Measurements from ENCODE around the gene RAPGEF5. TPM values are rescaled to one million over a fixed set of nuclear protein-coding genes. Genes with fewer than 3 reads are reported as not detected.
A peak's percentile ranks its signal among the peaks of the same experiment; 100 is the strongest.

RAPGEF5 gene
- total and polyA plus RNA-seq, 4 donors: 7.1 to 54.8 (median 13.0) TPM

DNA sequence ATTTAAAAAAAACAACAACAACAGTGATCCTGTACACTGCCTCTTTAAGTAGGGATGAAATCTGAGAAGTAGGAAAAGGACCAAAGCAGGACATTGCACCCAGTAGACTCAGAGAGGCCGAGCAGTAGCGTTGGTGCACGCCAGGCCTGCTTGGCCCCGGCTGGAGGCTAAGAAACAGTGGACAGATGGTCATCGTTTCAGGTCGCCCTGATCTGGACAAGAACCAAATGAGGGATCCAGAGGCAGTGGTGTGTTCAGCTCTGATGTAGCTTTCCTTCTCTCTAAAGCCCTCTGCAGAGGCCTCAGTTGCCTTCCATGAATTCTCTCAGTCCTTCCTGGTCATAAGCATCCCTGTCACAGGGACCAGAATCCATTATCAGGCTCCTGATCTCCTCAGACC, 269.1 kb downstream of the RAPGEF5 start:
- Histone ChIP-seq H3K27me3 (ENCODE audit: control insufficient read depth in 4 of 4, insufficient read depth in 4 of 4, low read length in 3 of 4) (peaks cover 0 to 2% (median 0%) of the 10 kb centered on the region in 4 donors), H3K27ac (ENCODE audit: low read depth in 1 of 2, low read length in 2 of 2) (no peak overlapping the region), H3K9ac (ENCODE audit: low read depth in 1 of 2, low read length in 2 of 2) (no peak overlapping the region), H3K4me1 (ENCODE audit: control insufficient read depth in 4 of 4, insufficient read depth in 4 of 4, low read length in 3 of 4) (peaks cover 0 to 8% (median 4%) of the 10 kb centered on the region in 4 donors), H3K4me3 (ENCODE audit: low read depth in 1 of 3, low read length in 3 of 3) (no peak overlapping the region), H3K36me3 (ENCODE audit: control insufficient read depth in 4 of 4, insufficient read depth in 3 of 4, low read depth in 1 of 4, low read length in 3 of 4) (no peaks in the 10 kb centered on the region), H3K9me3 (ENCODE audit: control insufficient read depth in 4 of 4, low read length in 3 of 4) (no peaks in the 10 kb centered on the region)
- TF ChIP-seq, protein P1, sequence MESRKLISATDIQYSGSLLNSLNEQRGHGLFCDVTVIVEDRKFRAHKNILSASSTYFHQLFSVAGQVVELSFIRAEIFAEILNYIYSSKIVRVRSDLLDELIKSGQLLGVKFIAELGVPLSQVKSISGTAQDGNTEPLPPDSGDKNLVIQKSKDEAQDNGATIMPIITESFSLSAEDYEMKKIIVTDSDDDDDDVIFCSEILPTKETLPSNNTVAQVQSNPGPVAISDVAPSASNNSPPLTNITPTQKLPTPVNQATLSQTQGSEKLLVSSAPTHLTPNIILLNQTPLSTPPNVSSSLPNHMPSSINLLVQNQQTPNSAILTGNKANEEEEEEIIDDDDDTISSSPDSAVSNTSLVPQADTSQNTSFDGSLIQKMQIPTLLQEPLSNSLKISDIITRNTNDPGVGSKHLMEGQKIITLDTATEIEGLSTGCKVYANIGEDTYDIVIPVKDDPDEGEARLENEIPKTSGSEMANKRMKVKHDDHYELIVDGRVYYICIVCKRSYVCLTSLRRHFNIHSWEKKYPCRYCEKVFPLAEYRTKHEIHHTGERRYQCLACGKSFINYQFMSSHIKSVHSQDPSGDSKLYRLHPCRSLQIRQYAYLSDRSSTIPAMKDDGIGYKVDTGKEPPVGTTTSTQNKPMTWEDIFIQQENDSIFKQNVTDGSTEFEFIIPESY (IDR thresholded peaks at IDR 0.05): no peak
- TF ChIP-seq, protein P2, sequence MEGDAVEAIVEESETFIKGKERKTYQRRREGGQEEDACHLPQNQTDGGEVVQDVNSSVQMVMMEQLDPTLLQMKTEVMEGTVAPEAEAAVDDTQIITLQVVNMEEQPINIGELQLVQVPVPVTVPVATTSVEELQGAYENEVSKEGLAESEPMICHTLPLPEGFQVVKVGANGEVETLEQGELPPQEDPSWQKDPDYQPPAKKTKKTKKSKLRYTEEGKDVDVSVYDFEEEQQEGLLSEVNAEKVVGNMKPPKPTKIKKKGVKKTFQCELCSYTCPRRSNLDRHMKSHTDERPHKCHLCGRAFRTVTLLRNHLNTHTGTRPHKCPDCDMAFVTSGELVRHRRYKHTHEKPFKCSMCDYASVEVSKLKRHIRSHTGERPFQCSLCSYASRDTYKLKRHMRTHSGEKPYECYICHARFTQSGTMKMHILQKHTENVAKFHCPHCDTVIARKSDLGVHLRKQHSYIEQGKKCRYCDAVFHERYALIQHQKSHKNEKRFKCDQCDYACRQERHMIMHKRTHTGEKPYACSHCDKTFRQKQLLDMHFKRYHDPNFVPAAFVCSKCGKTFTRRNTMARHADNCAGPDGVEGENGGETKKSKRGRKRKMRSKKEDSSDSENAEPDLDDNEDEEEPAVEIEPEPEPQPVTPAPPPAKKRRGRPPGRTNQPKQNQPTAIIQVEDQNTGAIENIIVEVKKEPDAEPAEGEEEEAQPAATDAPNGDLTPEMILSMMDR (IDR thresholded peaks at IDR 0.05; ENCODE audit: low read depth, low read length, missing input control): no peak
- TF ChIP-seq, protein P3, sequence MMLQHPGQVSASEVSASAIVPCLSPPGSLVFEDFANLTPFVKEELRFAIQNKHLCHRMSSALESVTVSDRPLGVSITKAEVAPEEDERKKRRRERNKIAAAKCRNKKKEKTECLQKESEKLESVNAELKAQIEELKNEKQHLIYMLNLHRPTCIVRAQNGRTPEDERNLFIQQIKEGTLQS (IDR thresholded peaks at IDR 0.05): no peak
- TF ChIP-seq YY1 (IDR thresholded peaks at IDR 0.05) (no peak), HNF4G (IDR thresholded peaks at IDR 0.05) (no peak), TAF1 (conservative IDR thresholded peaks at IDR 0.05) (no peak)
- no peak for DNase-seq (ENCODE audit: low spot score)
- 77% methylated on average over 6 of the region's 6 CpGs for WGBS

DNA sequence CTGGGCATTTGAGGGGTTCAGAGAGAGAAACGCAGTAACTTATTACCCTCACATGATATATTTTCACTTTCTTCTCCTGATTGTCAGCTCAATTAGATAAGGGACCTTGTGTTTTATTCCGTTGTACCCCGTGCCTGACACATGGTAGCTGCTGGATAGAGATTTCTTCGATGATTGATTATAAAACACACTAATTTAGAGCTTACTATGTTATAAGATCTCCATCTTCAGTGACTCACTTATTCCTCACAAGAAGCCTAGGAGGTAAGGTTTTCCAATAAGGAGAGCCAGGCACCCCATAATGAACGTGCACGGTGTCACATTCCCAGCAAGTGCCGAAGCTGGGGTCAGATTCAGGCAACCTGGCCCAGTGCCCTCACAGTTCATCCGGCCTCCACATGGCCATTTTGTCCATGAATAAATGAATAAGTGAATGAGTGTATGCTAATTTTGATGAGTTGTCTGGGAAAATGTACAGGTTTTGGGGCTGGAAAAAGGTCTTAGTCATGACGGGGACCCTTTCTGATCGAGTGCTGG, 273.2 kb downstream of the RAPGEF5 start:
- TF ChIP-seq RXRA (IDR thresholded peaks at IDR 0.05) (peak in 1 of 2 donors; percentile 31), TAF1 (conservative IDR thresholded peaks at IDR 0.05) (no peak), FOXA1 (IDR thresholded peaks at IDR 0.05) (no peak), NR2F2 (IDR thresholded peaks at IDR 0.05) (no peak)
- TF ChIP-seq, protein P4, sequence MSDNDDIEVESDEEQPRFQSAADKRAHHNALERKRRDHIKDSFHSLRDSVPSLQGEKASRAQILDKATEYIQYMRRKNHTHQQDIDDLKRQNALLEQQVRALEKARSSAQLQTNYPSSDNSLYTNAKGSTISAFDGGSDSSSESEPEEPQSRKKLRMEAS (IDR thresholded peaks at IDR 0.05): peak; percentile 77
- 27% methylated on average over 10 of the region's 10 CpGs for WGBS

DNA sequence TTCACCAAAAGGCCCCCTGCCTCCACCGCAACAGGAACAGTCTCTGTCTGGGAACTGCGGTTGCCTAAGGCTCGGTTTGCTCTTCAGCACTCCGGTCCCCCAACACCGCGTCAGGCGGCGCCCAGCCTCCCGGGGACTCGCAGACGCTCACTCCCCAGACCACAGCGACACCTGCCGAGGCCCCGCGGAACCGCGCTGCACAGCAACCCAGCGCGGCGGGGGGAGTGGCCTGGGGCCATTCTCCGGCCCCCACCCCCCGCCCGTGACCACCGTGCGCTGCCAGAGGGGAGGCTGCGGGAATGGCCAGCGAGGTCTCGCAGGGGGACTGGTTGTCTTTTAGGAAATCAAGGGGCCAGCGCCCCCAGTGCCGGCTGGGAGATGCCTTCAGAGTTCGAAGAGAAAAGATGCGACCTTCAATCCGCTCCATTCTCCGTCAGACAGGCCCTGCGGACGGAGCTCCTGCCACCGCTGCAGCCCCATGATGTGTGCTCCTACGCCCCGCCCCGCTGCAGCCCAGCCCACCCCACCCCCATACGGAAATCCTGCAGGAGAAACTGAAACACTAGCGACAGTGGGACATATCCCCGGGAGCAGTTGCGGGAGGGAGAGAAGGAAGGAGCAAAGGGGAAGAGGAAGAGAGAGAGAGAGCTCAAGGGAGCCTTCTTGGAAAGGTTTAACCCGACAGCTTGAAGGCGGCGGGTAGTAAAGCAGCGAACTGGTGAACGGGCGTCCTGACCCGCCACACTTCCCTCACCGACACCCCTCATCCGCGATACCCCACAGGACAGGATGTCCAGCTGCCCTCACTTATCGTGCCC, 273.9 kb downstream of the RAPGEF5 start:
- Histone ChIP-seq H3K36me3 (ENCODE audit: control insufficient read depth in 4 of 4, insufficient read depth in 3 of 4, low read depth in 1 of 4, low read length in 3 of 4) (no peaks in the 10 kb centered on the region), H3K4me3 (ENCODE audit: low read depth in 1 of 3, low read length in 3 of 3) (peak overlapping the region; percentile 55 to 93 (median 92)), H3K27ac (ENCODE audit: low read depth in 1 of 2, low read length in 2 of 2) (peak overlapping the region; percentile 75 to 84), H3K27me3 (ENCODE audit: control insufficient read depth in 4 of 4, insufficient read depth in 4 of 4, low read length in 3 of 4) (peaks cover 0 to under 1% (median 0%) of the 10 kb centered on the region in 4 donors), H3K9ac (ENCODE audit: low read depth in 1 of 2, low read length in 2 of 2) (peak overlapping the region; percentile 73 to 78), H3K4me1 (ENCODE audit: control insufficient read depth in 4 of 4, insufficient read depth in 4 of 4, low read length in 3 of 4) (peaks cover 2 to 14% (median 8%) of the 10 kb centered on the region in 4 donors), H3K9me3 (ENCODE audit: control insufficient read depth in 4 of 4, low read length in 3 of 4) (no peaks in the 10 kb centered on the region)
- peak; percentile 90 for DNase-seq (ENCODE audit: low spot score)
- WGBS: under 1% methylated on average over 55 of the region's 55 CpGs
- no peak for TF ChIP-seq JUND (IDR thresholded peaks at IDR 0.05)
- TF ChIP-seq NR2F2 (IDR thresholded peaks at IDR 0.05): no peak
- peak; percentile 53 for TF ChIP-seq YY1 (IDR thresholded peaks at IDR 0.05)
- no peak for TF ChIP-seq EGR1 (IDR thresholded peaks at IDR 0.05; ENCODE audit: low read depth in 2 of 2)
- no peak for TF ChIP-seq RXRA (IDR thresholded peaks at IDR 0.05)
- peak; percentile 40 for TF ChIP-seq SP1 (IDR thresholded peaks at IDR 0.05)
- TF ChIP-seq, protein P3 (IDR thresholded peaks at IDR 0.05): no peak
- TF ChIP-seq, protein P5, sequence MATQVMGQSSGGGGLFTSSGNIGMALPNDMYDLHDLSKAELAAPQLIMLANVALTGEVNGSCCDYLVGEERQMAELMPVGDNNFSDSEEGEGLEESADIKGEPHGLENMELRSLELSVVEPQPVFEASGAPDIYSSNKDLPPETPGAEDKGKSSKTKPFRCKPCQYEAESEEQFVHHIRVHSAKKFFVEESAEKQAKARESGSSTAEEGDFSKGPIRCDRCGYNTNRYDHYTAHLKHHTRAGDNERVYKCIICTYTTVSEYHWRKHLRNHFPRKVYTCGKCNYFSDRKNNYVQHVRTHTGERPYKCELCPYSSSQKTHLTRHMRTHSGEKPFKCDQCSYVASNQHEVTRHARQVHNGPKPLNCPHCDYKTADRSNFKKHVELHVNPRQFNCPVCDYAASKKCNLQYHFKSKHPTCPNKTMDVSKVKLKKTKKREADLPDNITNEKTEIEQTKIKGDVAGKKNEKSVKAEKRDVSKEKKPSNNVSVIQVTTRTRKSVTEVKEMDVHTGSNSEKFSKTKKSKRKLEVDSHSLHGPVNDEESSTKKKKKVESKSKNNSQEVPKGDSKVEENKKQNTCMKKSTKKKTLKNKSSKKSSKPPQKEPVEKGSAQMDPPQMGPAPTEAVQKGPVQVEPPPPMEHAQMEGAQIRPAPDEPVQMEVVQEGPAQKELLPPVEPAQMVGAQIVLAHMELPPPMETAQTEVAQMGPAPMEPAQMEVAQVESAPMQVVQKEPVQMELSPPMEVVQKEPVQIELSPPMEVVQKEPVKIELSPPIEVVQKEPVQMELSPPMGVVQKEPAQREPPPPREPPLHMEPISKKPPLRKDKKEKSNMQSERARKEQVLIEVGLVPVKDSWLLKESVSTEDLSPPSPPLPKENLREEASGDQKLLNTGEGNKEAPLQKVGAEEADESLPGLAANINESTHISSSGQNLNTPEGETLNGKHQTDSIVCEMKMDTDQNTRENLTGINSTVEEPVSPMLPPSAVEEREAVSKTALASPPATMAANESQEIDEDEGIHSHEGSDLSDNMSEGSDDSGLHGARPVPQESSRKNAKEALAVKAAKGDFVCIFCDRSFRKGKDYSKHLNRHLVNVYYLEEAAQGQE (IDR thresholded peaks at IDR 0.05): peak; percentile 54
- peak; percentile 74 for TF ChIP-seq TAF1 (conservative IDR thresholded peaks at IDR 0.05)
- peak; percentile 83 to 86 for TF ChIP-seq RAD21 (IDR thresholded peaks at IDR 0.05)
- TF ChIP-seq FOXA2 (IDR thresholded peaks at IDR 0.05): no peak
- no peak for TF ChIP-seq GABPA (IDR thresholded peaks at IDR 0.05 in 1 of 2, conservative IDR thresholded peaks at IDR 0.05 in 1 of 2)
- TF ChIP-seq HNF4G (IDR thresholded peaks at IDR 0.05): no peak

More for the DNA sequence above, 273.2 kb downstream of the RAPGEF5 start:
- H3K36me3 ChIP-seq (ENCODE audit: control insufficient read depth in 4 of 4, insufficient read depth in 3 of 4, low read depth in 1 of 4, low read length in 3 of 4): no peaks in the 10 kb centered on the region
- H3K4me3 ChIP-seq (ENCODE audit: low read depth in 1 of 3, low read length in 3 of 3): peak overlapping the region; percentile 55 to 93 (median 92)
- no peak for DNase-seq (ENCODE audit: low spot score)
- peak overlapping the region; percentile 26 to 78 for H3K9ac ChIP-seq (ENCODE audit: low read depth in 1 of 2, low read length in 2 of 2)
- peaks cover 2 to 14% (median 8%) of the 10 kb centered on the region in 4 donors for H3K4me1 ChIP-seq (ENCODE audit: control insufficient read depth in 4 of 4, insufficient read depth in 4 of 4, low read length in 3 of 4)
- H3K27ac ChIP-seq (ENCODE audit: low read depth in 1 of 2, low read length in 2 of 2): peak overlapping the region; percentile 75 to 84
- no peaks in the 10 kb centered on the region for H3K27me3 ChIP-seq (ENCODE audit: control insufficient read depth in 4 of 4, insufficient read depth in 4 of 4, low read length in 3 of 4)
- no peaks in the 10 kb centered on the region for H3K9me3 ChIP-seq (ENCODE audit: control insufficient read depth in 4 of 4, low read length in 3 of 4)
